ENCODE data around the gene PRKX.
"Not testable (repeated sequence)": the region's sequence is repeated elsewhere in the genome, so short reads cannot be mapped to it uniquely, and the experiment has no call there.

Gene PRKX

GRCh38 chrX:3638280-3638873 lies 75.1 kb downstream of the PRKX start:
- peak; percentile 65 for DNase-seq (ENCODE audit: low spot score)
- peak; percentile 46 for TF ChIP-seq CTCF (IDR thresholded peaks at IDR 0.05; ENCODE audit: borderline replicate concordance, control extremely low read depth, extremely low read depth, insufficient read depth, missing control alignments)
- in situ Hi-C loops (cut with MboI; ENCODE audit: low sequenced_read_pairs, unreplicated experiment): loop anchor here (25.0 kb wide), 1 partner anchor 601 kb away; the partner anchor contains the start of gene ARSF

- in situ Hi-C loops (cut with MboI; ENCODE audit: low sequenced_read_pairs, unreplicated experiment): loop anchor here (25.0 kb wide), 1 partner anchor 600 kb away; the partner anchor contains the start of gene ARSF
- no peak for TF ChIP-seq CTCF (IDR thresholded peaks at IDR 0.05; ENCODE audit: borderline replicate concordance, control extremely low read depth, extremely low read depth, insufficient read depth, missing control alignments)
- DNase-seq (ENCODE audit: low spot score): no peak
Measured at GRCh38 chrX:3636803-3637202, 76.6 kb downstream of the PRKX start.

GRCh38 chrX:3631196-3631595 lies 82.3 kb downstream of the PRKX start:
- in situ Hi-C loops (cut with MboI; ENCODE audit: low sequenced_read_pairs, unreplicated experiment): loop anchor here (25.0 kb wide), 1 partner anchor 594 kb away; the partner anchor contains the start of gene ARSF
- no peak for TF ChIP-seq CTCF (IDR thresholded peaks at IDR 0.05; ENCODE audit: borderline replicate concordance, control extremely low read depth, extremely low read depth, insufficient read depth, missing control alignments)
- DNase-seq (ENCODE audit: low spot score): no peak

GRCh38 chrX:3627594-3627993 lies 85.9 kb downstream of the PRKX start:
- in situ Hi-C loops (cut with MboI; ENCODE audit: low sequenced_read_pairs, unreplicated experiment): loop anchor here (25.0 kb wide), 1 partner anchor 590 kb away; the partner anchor contains the start of gene ARSF

GRCh38 chrX:3621414-3621813 lies 92.0 kb downstream of the PRKX start:
- no peak for TF ChIP-seq CTCF (IDR thresholded peaks at IDR 0.05; ENCODE audit: borderline replicate concordance, control extremely low read depth, extremely low read depth, insufficient read depth, missing control alignments)
- in situ Hi-C loops (cut with MboI; ENCODE audit: low sequenced_read_pairs, unreplicated experiment): no loop called here
- no peak for DNase-seq (ENCODE audit: low spot score)

More at GRCh38 chrX:3627594-3627993, 85.9 kb downstream of the PRKX start:
- TF ChIP-seq CTCF (IDR thresholded peaks at IDR 0.05; ENCODE audit: borderline replicate concordance, control extremely low read depth, extremely low read depth, insufficient read depth, missing control alignments): no peak
- DNase-seq (ENCODE audit: low spot score): no peak

GRCh38 chrX:3611744-3612143 lies 101.7 kb downstream of the PRKX start:
- DNase-seq (ENCODE audit: low spot score); in situ Hi-C loops (cut with MboI; ENCODE audit: low sequenced_read_pairs, unreplicated experiment): not testable (repeated sequence)

- in situ Hi-C loops (cut with MboI; ENCODE audit: low sequenced_read_pairs, unreplicated experiment): no loop called here
- no peak for TF ChIP-seq CTCF (IDR thresholded peaks at IDR 0.05; ENCODE audit: borderline replicate concordance, control extremely low read depth, extremely low read depth, insufficient read depth, missing control alignments)
- no peak for DNase-seq (ENCODE audit: low spot score)
Measured at GRCh38 chrX:3609810-3610209, 103.6 kb downstream of the PRKX start.

All from GM13976 (cell line).